ENCODE results near the gene FAM107B.
A peak's percentile ranks its signal among the peaks of the same experiment; 100 is the strongest.
"Not testable (repeated sequence)": the region's sequence is repeated elsewhere in the genome, so short reads cannot be mapped to it uniquely, and the experiment has no call there.

FAM107B gene

GRCh38 chr10:14659137-14659536 is 115.6 kb downstream of the FAM107B start:
- DNase-seq, result not testable (repeated sequence)

GRCh38 chr10:14658331-14659127 is 116.2 kb downstream of the FAM107B start:
- DNase-seq, result no peak

- DNase-seq, result no peak
These were observed 118.5 kb downstream of the FAM107B start for GRCh38 chr10:14656052-14656730.

DNA sequence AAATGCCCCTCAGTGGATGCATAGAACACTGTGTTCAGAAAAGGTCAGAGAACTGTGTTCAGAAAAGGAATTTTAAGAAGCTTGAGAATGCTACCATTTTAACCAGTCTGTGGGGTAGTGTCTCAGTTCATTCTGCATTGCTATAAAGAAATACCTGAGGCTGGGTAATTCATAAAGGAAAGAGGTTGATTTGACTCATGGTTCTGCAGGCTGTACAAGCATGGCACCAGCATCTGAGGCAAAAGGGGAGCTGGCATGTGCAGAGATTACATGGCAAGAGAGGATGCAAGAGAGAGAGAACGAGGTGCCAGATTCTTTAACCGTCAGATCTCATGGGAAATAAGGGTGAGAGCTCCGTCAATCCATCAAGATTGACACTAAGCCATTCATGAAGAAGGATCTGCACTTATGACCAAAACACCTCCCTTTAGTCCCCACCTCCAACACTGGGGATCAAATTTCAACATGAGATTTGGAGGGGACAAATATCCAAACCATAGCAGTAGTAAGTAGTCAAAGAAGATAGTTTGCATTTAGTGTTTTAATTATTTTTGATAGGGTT is 119.8 kb downstream of the FAM107B start:
- DNase-seq, result no peak

- DNase-seq, result no peak
These were observed 121.2 kb downstream of the FAM107B start for GRCh38 chr10:14653271-14654161.

GRCh38 chr10:14652816-14653215 is 121.9 kb downstream of the FAM107B start:
- DNase-seq, result no peak

DNA sequence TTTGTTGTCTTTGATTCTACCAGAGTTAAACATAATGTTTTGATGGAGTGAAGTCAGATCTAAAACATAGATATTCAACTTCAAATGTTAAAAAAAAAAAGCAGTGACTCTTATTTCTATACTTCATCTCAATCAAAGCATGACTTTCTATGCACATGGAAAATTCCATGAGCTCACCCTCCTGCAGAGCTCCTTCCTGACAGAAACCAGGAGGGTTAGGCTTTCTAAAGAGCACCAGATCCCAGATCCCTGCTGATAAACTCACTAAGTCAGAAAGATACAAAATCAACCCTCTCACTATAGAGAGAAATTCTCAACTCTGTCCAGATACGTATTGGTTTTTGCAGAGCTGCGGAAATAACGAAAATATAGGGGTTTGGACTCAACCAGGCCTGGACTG is 122.6 kb downstream of the FAM107B start:
- DNase-seq, result no peak

DNA sequence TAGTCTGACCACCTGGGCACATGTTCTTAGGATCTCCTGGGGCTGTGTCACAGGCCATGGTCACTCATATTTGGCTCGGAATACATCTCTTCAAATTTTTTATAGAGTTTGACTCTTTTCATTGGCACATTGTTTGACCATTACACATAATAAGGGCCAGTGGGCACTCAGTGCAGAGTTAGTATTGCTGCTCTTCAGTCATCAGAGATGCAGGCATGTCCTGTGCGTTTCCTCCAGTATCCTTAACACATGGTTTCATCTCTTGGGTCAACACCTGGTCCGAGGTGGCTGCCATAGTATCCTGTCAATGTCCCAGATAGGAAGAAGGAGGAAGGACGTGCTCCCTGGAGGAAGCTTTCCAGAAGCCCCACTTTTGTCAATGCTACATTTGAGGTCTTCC is 125.0 kb downstream of the FAM107B start:
- DNase-seq, result no peak

- no peak for DNase-seq
These were observed 125.8 kb downstream of the FAM107B start for GRCh38 chr10:14648946-14649345.

GRCh38 chr10:14648005-14648765 is 126.5 kb downstream of the FAM107B start:
- DNase-seq, result peak; percentile 62

DNA sequence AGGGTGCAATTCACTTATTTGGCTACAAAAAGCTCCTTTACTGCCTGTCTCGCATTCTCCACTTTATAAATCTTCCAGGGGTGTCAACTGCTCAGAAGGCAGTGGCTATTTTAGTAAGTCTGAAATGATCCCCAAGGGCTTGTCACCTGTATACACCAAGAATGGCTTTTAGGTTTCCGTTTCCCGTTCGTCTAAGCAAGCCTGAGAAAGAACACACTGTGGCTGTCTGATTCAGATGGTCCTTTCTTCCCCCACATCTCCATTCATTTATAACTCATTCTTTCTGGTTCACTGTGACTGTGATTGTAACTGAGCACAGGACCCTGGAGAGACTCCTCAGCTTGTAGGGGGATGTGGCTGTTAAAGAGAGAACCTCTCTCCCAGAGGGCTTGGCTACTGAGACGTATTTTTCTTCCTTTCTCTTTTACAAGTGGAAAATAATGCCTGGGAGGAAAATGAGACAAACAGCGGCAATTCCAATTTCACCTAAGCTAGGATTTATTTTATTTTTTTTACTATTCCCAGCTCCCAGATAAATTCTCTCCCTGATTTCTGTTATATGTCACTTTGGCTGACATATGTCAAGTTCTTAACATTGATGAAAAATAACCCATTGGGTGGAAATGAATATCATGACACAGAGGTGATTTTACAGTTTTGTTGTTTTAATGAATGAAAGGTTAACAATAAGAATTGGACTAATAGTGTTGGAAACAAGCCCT is 129.3 kb downstream of the FAM107B start:
- DNase-seq, result no peak

GRCh38 chr10:14639637-14640036 is 135.1 kb downstream of the FAM107B start:
- DNase-seq, result no peak

DNA sequence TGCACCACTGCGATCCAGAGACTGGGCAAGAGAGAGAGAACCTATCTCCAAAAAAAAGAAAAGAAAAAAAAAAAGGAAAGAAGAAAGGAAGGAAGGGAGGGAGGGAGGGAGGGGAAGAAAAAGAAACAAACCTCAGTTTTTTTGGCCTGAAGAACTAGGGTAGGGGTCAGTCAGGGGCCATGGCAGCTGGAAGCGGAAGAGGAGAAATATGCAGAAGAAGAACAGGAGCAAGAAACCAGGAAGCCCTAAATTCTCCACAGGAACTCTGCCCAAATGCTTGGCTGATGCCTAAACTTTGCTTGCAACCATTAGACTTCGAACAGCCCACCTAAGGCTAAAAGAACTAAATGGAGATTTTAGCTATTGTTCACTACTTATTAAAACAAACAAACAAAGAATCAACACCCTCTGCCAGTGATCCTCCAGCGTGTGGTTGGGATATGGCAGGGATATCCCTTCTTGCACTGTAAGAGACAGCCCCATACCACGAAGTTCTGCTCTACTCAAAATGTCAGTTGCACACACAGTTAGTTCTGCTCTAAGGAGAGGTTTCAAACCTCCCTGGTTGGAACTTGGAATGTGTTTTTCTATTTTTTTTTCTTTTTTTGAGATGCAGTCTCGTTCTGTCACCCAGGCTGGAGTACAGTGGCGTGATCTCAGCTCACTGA is 139.5 kb downstream of the FAM107B start:
- DNase-seq, result no peak

- not testable (repeated sequence) for DNase-seq
These were observed 140.1 kb downstream of the FAM107B start for GRCh38 chr10:14634572-14634971.

GRCh38 chr10:14625765-14626525 is 148.8 kb downstream of the FAM107B start:
- DNase-seq, result no peak

- DNase-seq, result no peak
These were observed 149.5 kb downstream of the FAM107B start for GRCh38 chr10:14625192-14625631.

DNA sequence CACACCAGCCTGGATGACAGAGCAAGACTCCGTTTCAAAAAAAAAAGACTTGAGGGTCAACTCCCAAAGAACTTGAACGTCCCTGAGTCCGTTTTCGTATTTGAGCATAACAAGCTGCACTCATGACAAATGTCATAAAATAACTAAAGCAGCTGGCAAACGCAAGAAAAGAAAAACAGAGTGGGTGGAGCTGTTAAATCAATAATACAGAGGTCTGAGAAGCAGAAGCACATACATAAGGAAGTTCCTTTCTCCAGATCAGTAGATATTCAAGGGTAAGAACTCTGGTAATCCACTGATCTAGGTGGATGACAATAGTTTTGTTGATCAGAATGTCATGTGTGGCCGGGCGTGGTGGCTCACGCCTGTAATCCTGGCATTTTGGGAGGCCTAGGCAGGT is 150.1 kb downstream of the FAM107B start:
- no peak for DNase-seq

DNA sequence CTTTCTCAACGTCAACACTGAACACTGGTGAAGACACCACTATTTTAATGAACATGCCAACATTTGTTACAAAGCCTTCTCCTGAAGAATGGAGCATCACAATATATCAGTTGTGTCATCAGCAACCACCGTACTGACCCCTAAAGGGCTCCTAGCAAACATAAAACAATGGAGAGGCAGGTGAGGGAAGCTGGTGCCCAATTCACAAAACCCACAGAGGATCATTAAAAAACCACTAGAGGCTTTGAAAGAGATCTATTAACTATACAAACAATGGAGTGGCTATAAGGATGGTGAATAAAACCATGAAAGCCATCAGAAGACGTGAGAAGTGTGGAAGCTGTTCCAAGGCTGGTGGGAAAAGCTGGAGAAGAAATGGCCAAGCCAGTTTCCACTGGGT is 150.8 kb downstream of the FAM107B start:
- no peak for DNase-seq

- DNase-seq, result no peak
These were observed 153.7 kb downstream of the FAM107B start for GRCh38 chr10:14621037-14621436.

DNA sequence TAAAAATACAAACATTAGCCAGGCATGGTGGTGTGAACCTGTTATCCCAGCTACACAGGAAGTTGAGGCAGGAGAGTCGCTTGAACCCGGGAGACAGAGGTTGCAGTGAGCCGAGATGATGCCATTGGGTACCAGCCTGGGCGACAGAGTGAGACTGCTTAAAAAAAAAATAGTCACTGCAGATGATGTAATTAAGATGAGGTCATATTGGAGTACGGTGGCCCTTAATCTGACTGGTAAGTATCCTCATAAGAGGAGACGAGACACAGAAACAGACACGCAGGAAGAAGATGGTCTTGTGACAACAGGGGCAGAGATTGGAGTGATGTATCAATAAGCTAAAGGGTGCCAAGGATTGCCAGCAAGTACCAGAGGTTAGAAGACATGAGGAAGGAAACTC is 156.0 kb downstream of the FAM107B start:
- no peak for DNase-seq
